Measurements from ENCODE around the gene TADA3. TPM values are rescaled to one million over a fixed set of nuclear protein-coding genes. Genes with fewer than 3 reads are reported as not detected.

The TADA3 gene
- total and polyA plus RNA-seq, 9 donors, result 45.5 to 77.9 (median 60.3) TPM

Other genes starting within 250 kb of the TADA3 start
- under 1 TPM in 2 of 7 donors, not detected in 5; 0.05 to 0.51 TPM for gene LHFPL4, start 238.7 kb downstream of the TADA3 start, total RNA-seq
- gene LHFPL4, start 238.7 kb downstream of the TADA3 start, polyA plus RNA-seq, result not detected
- gene MTMR14, start 143.0 kb downstream of the TADA3 start, total RNA-seq, result 10 to 100 TPM; 18.0 to 27.2 (median 23.9) TPM
- 10 to 100 TPM; 22.7 to 29.2 TPM for gene MTMR14, start 143.0 kb downstream of the TADA3 start, polyA plus RNA-seq
- gene CPNE9, start 88.6 kb downstream of the TADA3 start, total RNA-seq, result not detected
- gene CPNE9, start 88.6 kb downstream of the TADA3 start, polyA plus RNA-seq, result under 1 TPM in 1 of 2 donors, not detected in 1; 0.07 TPM
- gene BRPF1, start 60.7 kb downstream of the TADA3 start, total RNA-seq, result 10 to 100 TPM; 11.7 to 26.4 (median 23.1) TPM
- 10 to 100 TPM in 1 of 2 donors, 1 to 10 TPM in 1; 7.2 to 12.1 TPM for gene BRPF1, start 60.7 kb downstream of the TADA3 start, polyA plus RNA-seq
- gene OGG1, start 42.5 kb downstream of the TADA3 start, total RNA-seq, result 10 to 100 TPM; 16.8 to 54.3 (median 31.5) TPM
- 10 to 100 TPM; 28.1 to 28.9 TPM for gene OGG1, start 42.5 kb downstream of the TADA3 start, polyA plus RNA-seq
- gene CAMK1, start 22.5 kb downstream of the TADA3 start, total RNA-seq, result 10 to 100 TPM; 38.4 to 67.3 (median 48.4) TPM
- gene CAMK1, start 22.5 kb downstream of the TADA3 start, polyA plus RNA-seq, result 10 to 100 TPM; 34.8 to 38.7 TPM
- 100 to 1,000 TPM in 3 of 7 donors, 10 to 100 TPM in 4; 58.3 to 123 (median 85.1) TPM for gene ARPC4, start 609 bp upstream of the TADA3 start, total RNA-seq
- gene ARPC4, start 609 bp upstream of the TADA3 start, polyA plus RNA-seq, result 100 to 1,000 TPM in 1 of 2 donors, 10 to 100 TPM in 1; 75.2 to 189 TPM
- gene TTLL3, start 17.8 kb upstream of the TADA3 start, total RNA-seq, result 10 to 100 TPM; 53.4 to 94.4 (median 65.1) TPM
- gene TTLL3, start 17.8 kb upstream of the TADA3 start, polyA plus RNA-seq, result 10 to 100 TPM; 43.0 to 62.0 TPM
- gene RPUSD3, start 51.5 kb upstream of the TADA3 start, total RNA-seq, result 10 to 100 TPM; 23.3 to 32.2 (median 26.9) TPM
- gene RPUSD3, start 51.5 kb upstream of the TADA3 start, polyA plus RNA-seq, result 10 to 100 TPM; 19.4 to 21.5 TPM
- gene CIDEC, start 87.8 kb upstream of the TADA3 start, total RNA-seq, result 1 to 10 TPM in 2 of 7 donors, under 1 TPM in 1, not detected in 4; 0.23 to 3.0 (median 1.2) TPM
- 1 to 10 TPM in 1 of 2 donors, not detected in 1; 1.4 TPM for gene CIDEC, start 87.8 kb upstream of the TADA3 start, polyA plus RNA-seq
- 10 to 100 TPM; 25.7 to 39.9 (median 31.6) TPM for gene JAGN1, start 98.1 kb upstream of the TADA3 start, total RNA-seq
- gene JAGN1, start 98.1 kb upstream of the TADA3 start, polyA plus RNA-seq, result 10 to 100 TPM; 36.2 to 54.0 TPM
- gene IL17RE, start 110.4 kb upstream of the TADA3 start, total RNA-seq, result 1 to 10 TPM in 6 of 7 donors, under 1 TPM in 1; 0.48 to 3.6 (median 1.3) TPM
- 1 to 10 TPM; 1.1 to 2.0 TPM for gene IL17RE, start 110.4 kb upstream of the TADA3 start, polyA plus RNA-seq
- 10 to 100 TPM; 24.0 to 46.5 (median 37.4) TPM for gene IL17RC, start 124.6 kb upstream of the TADA3 start, total RNA-seq
- gene IL17RC, start 124.6 kb upstream of the TADA3 start, polyA plus RNA-seq, result 10 to 100 TPM; 14.2 to 34.1 TPM
- 10 to 100 TPM; 11.2 to 35.2 (median 29.0) TPM for gene CRELD1, start 141.4 kb upstream of the TADA3 start, total RNA-seq
- gene CRELD1, start 141.4 kb upstream of the TADA3 start, polyA plus RNA-seq, result 10 to 100 TPM; 18.3 to 31.8 TPM
- 1 to 10 TPM; 1.4 to 6.0 (median 2.6) TPM for gene PRRT3, start 159.9 kb upstream of the TADA3 start, total RNA-seq
- 1 to 10 TPM; 1.0 TPM for gene PRRT3, start 159.9 kb upstream of the TADA3 start, polyA plus RNA-seq
- gene EMC3, start 194.4 kb upstream of the TADA3 start, total RNA-seq, result 10 to 100 TPM; 21.3 to 45.2 (median 28.4) TPM
- gene EMC3, start 194.4 kb upstream of the TADA3 start, polyA plus RNA-seq, result 100 to 1,000 TPM in 1 of 2 donors, 10 to 100 TPM in 1; 46.0 to 108 TPM
- 1 to 10 TPM; 2.0 to 4.1 (median 3.4) TPM for gene FANCD2, start 234.0 kb upstream of the TADA3 start, total RNA-seq
- gene FANCD2, start 234.0 kb upstream of the TADA3 start, polyA plus RNA-seq, result 1 to 10 TPM; 2.4 to 4.3 TPM